Stimulated activated CD8-positive, alpha-beta memory T cell treated with anti-CD3 and anti-CD28 coated beads, Interleukin-4, amount 100 ng/mL, for 24 hours (primary cell): ENCODE measurements around the gene DCAF11.
"Not testable (repeated sequence)": the region's sequence is repeated elsewhere in the genome, so short reads cannot be mapped to it uniquely, and the experiment has no call there.

Source experiments
- DNase-seq: peaks from one replicate; pipeline ENCODE4 v3.0.0-alpha.2; 2020; ENCODE audit warnings: low read depth

The DCAF11 gene

DNA sequence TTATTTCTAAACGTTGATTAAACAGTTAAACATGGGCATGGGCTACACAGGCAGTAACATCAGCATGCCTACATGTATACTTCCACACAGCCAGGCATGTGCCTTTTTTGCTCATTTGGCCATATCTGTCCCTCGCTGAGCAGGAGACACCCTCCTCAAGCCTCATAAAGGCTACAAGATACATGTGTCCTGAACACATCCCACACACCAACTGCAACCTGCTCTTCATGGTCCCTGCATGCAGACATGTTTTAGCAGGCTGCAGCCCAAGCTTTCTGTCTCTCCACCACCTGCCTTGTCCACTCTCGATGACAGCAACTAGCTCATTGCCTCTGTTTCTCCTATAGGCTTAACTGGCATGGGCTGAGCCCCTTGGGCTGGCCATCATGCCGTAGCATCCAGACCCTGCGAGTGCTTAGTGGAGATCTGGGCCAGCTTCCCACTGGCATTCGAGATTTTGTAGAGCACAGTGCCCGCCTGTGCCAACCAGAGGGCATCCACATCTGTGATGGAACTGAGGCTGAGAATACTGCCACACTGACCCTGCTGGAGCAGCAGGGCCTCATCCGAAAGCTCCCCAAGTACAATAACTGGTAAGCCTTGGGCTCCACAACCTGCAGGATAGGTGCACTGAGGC, 17.9 kb upstream of the DCAF11 start:
- DNase-seq = no peak

DNA sequence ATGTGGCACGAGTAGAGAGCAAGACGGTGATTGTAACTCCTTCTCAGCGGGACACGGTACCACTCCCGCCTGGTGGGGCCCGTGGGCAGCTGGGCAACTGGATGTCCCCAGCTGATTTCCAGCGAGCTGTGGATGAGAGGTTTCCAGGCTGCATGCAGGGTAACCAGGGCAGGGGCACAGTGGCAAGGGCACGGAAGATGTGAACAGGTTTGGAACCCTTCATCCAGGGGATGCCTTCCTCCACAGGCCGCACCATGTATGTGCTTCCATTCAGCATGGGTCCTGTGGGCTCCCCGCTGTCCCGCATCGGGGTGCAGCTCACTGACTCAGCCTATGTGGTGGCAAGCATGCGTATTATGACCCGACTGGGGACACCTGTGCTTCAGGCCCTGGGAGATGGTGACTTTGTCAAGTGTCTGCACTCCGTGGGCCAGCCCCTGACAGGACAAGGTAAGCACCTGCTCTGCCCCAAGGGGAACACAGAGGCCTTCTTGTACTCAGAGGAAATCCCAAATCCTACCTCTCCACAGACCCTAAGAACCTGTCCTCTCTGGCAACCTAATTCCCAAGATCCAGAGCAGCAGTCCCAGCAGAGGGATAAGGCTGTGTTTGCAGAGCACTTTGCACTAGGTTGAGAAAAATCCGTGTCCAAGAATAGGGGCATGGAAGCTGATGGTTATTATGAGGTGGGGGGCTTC, 16.2 kb upstream of the DCAF11 start:
- DNase-seq = no peak

DNA sequence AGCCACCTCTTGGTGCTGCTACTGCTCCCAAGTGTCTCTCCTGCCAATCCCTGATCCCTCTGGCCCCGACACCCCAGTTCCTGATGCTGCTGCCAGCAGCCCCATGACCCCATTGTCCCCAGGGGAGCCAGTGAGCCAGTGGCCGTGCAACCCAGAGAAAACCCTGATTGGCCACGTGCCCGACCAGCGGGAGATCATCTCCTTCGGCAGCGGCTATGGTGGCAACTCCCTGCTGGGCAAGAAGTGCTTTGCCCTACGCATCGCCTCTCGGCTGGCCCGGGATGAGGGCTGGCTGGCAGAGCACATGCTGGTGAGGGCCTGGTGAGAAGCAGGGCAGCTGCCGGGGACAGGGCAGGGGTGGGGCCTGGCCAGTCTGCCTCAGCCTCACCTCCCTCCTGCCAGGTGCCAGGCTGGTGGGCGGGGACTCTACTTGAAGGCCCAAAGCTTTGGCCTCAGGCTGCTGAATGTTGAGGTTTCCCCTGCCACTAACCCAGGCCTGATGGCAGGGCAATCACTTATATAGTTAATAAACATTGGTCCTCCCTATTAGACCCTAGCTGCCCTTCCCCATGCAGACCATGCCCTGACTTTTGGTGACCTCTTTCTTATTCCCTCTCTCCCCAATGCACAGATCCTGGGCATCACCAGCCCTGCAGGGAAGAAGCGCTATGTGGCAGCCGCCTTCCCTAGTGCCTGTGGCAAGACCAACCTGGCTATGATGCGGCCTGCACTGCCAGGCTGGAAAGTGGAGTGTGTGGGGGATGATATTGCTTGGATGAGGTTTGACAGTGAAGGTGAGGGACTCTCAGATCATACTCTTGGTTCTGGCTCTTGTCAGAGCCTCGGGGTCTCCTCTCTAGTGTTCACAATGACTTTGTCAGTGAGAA, 15.4 kb upstream of the DCAF11 start:
- DNase-seq = no peak

DNA sequence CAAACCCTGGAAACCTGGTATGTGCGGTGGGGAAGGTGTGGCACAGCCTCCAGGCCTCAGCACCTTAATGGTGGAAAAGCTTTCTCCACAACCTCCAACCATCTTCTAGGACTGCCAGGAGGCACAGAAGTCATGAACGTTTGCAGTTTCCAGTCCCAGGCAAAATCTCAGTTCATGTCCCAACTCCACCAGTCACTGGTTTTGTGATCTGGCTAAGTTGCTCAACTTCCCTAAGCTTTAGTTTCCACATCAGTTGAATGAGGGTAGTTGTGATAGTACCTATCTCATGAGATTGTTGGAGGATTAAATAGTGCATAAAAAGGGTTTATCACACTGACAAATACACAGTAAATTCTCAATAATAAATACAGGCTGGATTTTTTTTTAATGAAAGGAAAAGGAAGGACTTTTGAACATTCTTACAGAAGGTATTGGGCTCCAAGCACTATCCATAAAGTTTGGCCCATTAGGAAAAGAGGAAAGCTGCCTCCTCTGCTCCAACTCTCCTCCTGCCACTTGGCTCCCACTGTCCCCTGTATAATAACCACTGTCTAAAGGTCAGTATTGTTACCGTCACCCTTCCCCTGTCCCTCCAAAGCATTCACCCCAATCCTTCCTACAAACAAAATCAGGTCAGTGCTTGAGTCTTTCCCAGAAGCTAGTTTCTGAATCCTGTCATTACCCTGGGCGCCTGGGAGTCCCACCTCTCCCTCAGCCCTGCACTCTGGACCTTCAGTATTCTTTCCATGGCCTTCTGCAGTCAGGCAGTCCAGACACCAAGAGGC, 14.2 kb upstream of the DCAF11 start:
- DNase-seq = no peak

DNA sequence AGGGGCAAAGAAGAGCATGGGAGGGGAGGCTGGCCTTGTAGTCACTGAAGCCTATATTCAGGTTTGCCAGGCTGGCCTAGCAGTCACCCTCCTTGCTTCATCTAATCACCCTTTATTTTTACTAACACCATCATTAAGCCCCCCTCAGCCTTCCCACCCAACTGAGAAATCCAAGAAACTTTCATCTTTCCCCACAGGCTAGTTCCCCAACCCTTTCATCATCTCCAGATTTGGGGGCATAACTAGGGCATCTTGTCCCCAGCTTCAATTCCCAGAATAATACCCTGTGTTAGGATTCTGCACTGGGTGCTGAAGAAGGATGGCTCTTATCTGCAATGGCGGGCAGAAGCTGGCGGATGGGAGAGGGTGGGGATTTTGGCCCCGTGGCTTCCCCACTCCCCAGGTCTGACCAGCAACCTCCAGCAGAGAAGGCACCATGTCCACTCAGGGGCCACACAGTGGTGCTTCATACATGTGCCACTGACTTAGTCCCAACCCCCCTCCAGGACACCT, 13.5 kb upstream of the DCAF11 start:
- DNase-seq = no peak

DNA sequence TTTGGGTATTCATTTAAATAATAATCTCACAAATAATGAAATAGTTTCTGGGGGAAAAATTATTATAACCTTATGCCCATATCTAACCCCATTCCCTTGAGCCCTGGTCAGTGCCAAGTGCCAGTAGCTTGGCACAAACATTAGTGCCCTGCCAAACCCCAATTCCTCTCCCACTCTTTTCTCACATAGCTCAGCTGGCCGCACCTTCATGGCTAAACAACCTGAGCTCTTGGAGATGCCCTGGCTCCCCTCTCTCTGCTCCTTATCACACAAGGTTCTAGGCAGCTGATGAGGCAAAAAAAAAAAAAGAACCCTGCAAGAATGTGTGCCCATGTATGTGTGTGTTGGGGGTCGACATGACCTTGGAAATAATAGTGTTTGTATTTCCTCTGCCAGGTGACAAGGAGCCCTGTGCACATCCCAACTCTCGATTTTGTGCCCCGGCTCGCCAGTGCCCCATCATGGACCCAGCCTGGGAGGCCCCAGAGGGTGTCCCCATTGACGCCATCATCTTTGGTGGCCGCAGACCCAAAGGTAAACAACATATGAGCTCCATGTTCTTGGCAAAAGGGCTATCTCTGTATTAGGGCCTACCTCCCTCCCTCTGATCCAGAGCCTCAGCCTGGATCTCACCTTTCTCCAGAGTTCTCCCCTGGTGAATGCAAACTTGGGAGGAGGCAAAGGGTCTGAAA, 12.1 kb upstream of the DCAF11 start:
- no peak for DNase-seq

DNA sequence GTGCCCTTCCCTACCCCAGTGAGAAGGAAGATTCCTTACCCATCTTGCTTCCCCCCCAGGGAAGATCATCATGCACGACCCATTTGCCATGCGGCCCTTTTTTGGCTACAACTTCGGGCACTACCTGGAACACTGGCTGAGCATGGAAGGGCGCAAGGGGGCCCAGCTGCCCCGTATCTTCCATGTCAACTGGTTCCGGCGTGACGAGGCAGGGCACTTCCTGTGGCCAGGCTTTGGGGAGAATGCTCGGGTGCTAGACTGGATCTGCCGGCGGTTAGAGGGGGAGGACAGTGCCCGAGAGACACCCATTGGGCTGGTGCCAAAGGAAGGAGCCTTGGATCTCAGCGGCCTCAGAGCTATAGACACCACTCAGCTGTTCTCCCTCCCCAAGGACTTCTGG, 11.1 kb upstream of the DCAF11 start:
- no peak for DNase-seq

DNA sequence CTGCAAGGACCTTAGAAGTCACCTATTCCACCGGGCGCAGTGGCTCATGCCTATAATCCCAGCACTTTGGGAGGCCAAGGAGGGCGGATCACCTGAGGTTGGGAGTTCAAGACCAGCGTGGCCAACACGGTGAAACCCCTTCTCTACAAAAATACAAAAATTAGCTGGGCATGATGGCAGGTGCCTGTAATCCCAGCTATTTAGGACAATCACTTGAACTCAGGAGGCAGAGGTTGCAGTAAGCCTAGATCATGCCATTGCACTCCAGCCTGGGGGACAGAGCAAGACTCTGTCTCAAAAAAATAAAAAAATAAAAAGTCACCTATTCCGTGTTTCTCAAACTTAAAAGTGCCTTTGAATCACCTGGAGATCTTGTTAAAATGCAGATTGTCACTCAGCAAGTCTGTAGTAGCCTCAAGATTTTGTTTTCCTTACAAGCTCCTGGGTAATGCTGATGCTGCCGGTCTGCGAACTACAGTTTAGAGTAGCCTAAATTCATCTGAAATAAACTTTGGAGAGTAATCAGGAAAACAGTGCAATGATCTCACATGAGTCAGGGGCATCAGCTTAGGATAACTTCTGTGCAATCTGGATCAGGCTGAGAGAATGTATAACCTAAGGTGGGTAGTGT, 8.9 kb upstream of the DCAF11 start:
- DNase-seq = not testable (repeated sequence)

DNA sequence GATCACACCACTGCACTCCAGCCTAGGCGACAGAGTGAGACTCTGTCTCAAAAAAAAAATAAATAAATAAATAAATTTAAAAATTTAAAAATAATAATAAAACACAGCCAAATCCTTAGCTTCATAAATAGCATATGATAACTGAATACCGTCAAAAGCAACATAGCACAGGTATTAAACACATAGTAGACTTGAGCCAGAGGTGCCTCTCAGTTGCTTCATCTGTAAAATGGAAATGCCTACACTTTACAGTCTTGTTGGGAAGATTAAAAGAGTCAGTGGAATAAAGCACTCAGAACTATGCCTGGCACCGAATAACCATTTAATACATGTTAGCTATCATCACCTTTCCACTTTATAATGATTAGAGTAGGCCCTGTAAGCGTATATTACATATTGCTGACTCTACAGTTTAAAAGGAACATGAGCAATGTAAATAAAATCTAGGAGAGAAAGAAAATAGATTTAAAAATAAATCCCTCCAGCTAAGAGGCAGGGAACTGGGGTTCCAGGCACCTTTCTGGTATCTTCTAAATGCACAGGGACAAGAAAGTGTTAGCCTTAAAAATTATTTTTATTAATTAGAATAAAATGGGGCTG, 7.8 kb upstream of the DCAF11 start:
- DNase-seq = no peak

DNA sequence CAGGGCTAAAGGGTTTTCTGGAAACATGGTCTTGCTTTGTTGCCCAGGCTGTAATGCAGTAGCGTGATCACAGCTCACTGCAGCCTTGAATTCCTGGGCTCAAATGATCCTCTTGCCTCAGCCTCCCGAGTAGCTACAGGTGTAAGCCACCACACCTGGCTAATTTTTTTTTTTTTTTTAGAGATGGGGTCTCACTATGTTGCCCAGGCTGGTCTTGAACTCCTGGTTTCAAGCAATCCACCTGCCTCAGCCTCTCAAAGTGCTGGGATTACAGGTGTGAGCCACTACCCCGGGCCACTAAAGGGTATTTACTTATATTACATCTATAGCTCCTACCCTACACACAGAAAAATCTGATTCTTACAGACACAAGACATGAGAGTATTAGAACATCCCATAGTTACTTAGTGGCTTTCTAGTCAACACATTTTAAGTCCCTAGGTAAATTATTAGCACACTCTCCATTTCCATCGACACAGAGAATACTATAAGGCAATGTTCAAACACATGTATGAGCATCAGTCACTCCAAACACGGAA, 6.2 kb upstream of the DCAF11 start:
- DNase-seq = no peak

DNA sequence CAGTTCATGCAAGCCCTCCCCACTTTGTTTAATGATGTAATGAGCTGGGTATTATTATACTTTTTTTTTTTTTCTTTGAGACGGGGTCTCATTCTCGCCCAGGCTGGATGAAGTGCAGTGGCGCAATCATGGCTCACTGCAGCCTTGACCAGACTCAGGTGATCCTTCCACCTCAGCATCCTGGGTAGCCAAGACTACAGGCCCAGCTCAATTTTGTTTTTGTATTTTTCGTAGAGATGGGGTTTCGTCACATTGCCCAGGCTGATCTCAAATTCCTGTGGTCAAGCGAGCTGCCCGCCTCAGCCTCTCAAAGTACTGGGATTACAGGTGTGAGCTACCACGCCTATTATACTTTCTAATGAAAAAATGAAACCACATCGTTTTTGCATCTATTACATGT, 4.5 kb upstream of the DCAF11 start:
- no peak for DNase-seq

DNA sequence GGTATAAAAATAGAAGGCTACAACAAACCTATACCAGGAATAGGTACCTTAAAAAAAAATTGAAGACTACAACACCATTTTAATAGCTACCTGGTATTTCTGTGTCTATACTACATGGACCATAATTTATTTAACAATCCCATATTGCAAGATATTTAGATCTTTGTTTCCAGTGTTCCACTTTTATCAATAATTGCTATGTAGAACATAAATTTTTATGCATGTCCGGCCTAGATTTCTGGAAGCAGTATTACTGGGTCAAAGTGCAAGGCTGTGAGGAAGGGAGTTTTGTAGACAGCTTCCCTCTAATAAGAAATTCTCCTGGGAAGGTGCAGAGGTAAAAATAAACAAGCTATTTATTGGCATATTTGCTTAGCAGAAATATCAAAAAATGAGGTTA, 4.1 kb upstream of the DCAF11 start:
- no peak for DNase-seq

DNA sequence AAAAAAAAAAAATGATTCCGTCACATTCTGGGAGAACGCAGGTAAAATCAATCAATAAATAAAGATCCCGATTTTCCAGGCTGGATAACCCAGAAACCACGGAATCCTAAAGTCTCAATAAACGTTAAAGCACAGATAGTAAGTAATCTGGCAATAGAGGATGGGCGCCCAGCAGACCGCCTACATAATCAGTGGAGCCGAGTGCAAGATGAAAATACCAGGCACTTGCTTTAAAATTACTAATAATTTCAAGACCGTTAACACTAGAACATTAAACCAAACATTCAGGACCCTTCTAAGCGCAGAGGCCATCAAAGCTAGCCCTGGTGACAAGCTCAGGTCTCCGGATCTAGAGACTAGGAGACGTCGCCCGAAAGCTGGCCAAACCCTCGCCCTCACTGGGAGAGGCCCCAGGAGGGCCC, 1.2 kb upstream of the DCAF11 start:
- no peak for DNase-seq

DNA sequence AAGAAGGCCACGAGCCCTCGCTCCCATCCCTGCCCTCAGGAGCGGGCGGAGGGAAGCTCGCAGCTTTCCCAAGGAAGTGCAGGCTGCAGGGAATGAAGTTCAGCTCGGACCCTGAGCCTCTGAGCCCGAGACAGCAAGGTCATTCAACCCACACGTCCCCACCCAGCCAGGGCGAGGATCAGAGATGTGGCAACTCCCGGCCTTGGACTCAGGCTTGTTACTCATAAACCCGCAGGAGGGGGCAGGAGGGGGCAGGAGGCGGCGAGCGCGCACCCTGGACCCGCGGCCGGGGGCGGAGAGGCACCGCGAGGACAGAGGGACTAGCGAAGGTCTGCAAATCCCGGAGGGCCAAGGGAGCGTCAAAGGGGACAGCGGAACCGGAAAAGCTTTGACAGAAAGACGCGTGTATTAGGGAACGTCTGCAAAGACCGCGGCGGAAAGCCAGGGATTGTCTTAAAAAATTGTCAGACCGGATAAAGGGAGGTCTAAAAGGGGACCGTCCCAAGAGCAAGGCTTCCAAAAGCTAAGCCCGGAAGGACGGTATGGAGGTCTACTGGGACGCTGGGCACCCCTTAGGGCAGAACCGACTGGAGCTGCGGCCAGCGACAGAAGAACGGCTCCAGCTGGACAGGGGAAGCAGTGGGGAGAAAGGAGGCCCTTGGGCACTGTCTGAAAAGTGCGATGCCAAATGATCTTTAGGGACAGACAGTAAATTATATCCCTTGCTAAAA, 611 bp upstream of the DCAF11 start:
- DNase-seq = peak; percentile 66

DNA sequence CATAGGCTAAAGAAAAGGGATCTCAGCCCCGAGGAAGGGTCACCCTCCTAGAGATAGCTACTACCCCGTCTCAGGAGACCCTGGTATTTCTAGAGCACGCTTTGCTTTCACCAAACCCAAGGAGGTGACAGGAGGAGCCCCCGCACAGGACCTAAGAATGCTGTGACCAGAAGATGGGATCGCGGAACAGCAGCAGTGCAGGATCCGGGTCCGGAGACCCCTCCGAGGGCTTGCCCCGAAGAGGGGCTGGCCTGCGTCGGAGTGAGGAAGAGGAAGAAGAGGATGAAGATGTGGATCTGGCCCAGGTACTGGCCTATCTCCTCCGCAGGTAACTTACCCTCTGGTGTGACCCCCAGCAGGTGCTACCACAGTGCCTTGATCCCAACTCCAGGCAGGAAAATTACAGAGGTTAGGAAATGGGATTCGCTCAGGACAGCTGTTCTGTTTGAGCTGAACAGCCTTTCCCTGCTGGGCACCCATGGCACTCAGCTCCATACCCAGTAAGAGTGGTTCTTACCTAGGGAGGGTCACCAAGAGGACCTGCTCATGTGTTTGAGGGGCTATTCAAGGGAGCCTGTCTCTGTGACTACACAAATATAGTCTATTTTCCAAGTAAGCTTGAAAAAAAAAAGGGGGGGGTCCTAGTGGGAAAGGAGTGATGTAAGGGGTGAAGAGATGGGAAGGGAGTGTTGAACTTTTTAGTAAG, 998 bp downstream of the DCAF11 start:
- no peak for DNase-seq

DNA sequence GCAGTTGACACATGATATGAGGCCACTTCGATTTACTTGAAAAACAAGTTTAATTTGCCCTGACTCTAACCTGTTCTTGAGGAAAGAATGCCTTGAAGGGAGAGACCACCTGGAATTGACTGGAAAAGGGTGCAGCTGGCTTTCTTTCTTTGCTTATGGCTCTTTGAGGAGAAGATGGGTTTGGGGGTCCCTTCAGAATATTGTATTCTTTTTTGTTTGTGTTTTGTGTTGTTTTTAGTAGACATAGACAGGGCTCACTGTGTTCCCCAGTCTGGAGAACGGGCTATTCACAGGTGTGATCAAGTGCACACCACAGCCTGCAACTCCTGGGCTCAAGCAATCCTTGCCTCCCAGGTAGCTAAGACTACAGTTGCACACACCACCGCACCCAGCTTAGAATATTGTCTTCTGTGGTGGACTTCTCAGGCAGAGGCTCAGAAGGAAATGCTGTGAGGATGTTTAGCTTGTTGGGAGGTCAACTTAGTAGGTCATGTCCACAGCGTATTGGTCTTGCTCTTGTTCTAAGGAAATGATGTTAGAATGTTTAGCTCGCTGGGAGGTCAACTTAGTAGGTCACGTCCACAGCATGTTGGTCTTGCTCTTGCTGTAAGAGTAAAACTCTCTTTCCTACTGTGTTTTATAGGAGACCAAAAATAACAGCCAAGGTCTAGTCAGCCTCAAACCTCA, 1.7 kb downstream of the DCAF11 start:
- DNase-seq = no peak

DNA sequence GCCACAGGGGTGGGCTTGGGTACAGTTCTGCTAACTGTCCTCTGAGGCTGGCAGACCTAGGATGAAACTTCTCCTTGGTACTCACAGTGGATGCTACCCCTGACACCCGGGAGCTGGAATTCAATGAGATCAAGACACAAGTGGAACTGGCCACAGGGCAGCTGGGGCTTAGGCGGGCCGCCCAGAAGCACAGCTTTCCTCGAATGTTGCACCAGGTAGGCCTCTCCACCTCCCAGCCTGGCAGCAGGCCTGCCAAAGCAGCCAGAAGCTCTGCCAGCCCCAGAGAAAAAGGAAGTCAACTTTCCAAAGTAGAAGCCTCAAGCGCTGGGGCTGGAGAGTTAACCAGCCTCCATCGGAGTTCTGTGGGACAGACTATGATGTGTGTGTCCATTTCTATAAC, 2.6 kb downstream of the DCAF11 start:
- no peak for DNase-seq

DNA sequence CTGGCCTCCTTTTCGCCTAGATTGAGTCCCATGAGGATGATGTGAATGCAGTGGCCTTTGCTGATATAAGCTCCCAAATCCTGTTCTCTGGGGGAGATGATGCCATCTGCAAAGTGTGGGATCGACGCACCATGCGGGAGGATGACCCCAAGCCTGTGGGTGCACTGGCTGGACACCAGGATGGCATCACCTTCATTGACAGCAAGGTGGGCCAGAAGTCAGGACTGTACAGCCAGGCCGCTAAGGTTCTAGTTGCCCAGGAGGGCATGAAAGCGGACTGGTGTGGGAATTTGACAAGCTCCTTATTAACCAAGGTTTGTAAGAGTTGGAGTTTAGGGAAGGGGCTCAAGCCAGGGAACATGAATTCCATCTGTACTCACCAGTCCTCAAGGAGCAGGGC, 5.1 kb downstream of the DCAF11 start:
- DNase-seq = no peak
